Measurements from ENCODE around the gene MRPS15.

The MRPS15 gene

GRCh38 chr1:36420836-36421317 lies 43.3 kb downstream of the MRPS15 start:
- Histone ChIP-seq H3K27me3 (ENCODE audit: insufficient read depth, poor library complexity, severe bottlenecking) (no peaks in the 10 kb centered on the region), H3K27ac (replicated peaks) (peak overlapping the region; percentile 39), H3K4me3 (replicated peaks; ENCODE audit: insufficient read depth, low read length) (no peak overlapping the region)
- TF ChIP-seq GABPA (IDR thresholded peaks at IDR 0.05; ENCODE audit: low read depth): no peak
- TF ChIP-seq, protein P1, sequence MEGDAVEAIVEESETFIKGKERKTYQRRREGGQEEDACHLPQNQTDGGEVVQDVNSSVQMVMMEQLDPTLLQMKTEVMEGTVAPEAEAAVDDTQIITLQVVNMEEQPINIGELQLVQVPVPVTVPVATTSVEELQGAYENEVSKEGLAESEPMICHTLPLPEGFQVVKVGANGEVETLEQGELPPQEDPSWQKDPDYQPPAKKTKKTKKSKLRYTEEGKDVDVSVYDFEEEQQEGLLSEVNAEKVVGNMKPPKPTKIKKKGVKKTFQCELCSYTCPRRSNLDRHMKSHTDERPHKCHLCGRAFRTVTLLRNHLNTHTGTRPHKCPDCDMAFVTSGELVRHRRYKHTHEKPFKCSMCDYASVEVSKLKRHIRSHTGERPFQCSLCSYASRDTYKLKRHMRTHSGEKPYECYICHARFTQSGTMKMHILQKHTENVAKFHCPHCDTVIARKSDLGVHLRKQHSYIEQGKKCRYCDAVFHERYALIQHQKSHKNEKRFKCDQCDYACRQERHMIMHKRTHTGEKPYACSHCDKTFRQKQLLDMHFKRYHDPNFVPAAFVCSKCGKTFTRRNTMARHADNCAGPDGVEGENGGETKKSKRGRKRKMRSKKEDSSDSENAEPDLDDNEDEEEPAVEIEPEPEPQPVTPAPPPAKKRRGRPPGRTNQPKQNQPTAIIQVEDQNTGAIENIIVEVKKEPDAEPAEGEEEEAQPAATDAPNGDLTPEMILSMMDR (IDR thresholded peaks at IDR 0.05; ENCODE audit: insufficient read depth, low read length): peak; percentile 92
- peak; percentile 13; the same call in 1 of the 2 replicates for TF ChIP-seq SPI1 (IDR thresholded peaks at IDR 0.05; ENCODE audit: borderline replicate concordance, low read depth)
- TF ChIP-seq, protein P2, sequence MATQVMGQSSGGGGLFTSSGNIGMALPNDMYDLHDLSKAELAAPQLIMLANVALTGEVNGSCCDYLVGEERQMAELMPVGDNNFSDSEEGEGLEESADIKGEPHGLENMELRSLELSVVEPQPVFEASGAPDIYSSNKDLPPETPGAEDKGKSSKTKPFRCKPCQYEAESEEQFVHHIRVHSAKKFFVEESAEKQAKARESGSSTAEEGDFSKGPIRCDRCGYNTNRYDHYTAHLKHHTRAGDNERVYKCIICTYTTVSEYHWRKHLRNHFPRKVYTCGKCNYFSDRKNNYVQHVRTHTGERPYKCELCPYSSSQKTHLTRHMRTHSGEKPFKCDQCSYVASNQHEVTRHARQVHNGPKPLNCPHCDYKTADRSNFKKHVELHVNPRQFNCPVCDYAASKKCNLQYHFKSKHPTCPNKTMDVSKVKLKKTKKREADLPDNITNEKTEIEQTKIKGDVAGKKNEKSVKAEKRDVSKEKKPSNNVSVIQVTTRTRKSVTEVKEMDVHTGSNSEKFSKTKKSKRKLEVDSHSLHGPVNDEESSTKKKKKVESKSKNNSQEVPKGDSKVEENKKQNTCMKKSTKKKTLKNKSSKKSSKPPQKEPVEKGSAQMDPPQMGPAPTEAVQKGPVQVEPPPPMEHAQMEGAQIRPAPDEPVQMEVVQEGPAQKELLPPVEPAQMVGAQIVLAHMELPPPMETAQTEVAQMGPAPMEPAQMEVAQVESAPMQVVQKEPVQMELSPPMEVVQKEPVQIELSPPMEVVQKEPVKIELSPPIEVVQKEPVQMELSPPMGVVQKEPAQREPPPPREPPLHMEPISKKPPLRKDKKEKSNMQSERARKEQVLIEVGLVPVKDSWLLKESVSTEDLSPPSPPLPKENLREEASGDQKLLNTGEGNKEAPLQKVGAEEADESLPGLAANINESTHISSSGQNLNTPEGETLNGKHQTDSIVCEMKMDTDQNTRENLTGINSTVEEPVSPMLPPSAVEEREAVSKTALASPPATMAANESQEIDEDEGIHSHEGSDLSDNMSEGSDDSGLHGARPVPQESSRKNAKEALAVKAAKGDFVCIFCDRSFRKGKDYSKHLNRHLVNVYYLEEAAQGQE (IDR thresholded peaks at IDR 0.05; ENCODE audit: insufficient replicate concordance, low read depth): no peak
- TF ChIP-seq POLR2AphosphoS5 (IDR thresholded peaks at IDR 0.05; ENCODE audit: low read depth): no peak
- DNase-seq (ENCODE audit: low read depth in 1 of 2, low spot score in 1 of 2): peak; percentile 82 to 90

DNA sequence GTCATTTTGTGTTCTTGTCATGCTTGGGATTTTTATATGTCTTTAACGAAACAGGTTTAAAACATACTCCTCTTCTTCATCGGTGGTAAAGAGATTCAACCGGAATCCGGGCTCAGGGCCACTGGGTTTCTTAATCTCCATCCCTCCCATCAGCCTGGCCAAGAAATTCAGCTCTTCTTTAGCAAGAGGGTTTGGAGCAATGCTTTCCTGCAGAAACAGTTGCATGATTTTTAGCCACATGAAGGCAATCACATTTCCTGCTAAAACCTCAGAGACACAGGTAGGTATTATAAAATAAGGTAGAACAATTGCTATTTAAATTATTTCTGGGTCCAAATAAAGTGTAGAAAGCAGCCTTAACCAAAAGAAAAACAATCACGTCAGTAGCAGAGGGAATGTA lies 43.8 kb downstream of the MRPS15 start:
- Histone ChIP-seq H3K27ac (replicated peaks) (peak overlapping the region; percentile 39), H3K27me3 (ENCODE audit: insufficient read depth, poor library complexity, severe bottlenecking) (no peaks in the 10 kb centered on the region), H3K4me3 (replicated peaks; ENCODE audit: insufficient read depth, low read length) (no peak overlapping the region)
- TF ChIP-seq GABPA (IDR thresholded peaks at IDR 0.05; ENCODE audit: low read depth) (no peak; the same call in 1 of the 2 replicates), POLR2AphosphoS5 (IDR thresholded peaks at IDR 0.05; ENCODE audit: low read depth) (0 out of 2 replicates have a peak, but pooled peaks have one; percentile 36), SPI1 (IDR thresholded peaks at IDR 0.05; ENCODE audit: borderline replicate concordance, low read depth) (no peak)
- TF ChIP-seq, protein P2 (IDR thresholded peaks at IDR 0.05; ENCODE audit: insufficient replicate concordance, low read depth): peak; percentile 23
- TF ChIP-seq, protein P1 (IDR thresholded peaks at IDR 0.05; ENCODE audit: insufficient read depth, low read length): no peak
- peak in 1 of 2 experiments; percentile 59 for DNase-seq (ENCODE audit: low read depth in 1 of 2, low spot score in 1 of 2)

- no peak for TF ChIP-seq GABPA (IDR thresholded peaks at IDR 0.05; ENCODE audit: low read depth)
- TF ChIP-seq, protein P2 (IDR thresholded peaks at IDR 0.05; ENCODE audit: insufficient replicate concordance, low read depth): no peak
- TF ChIP-seq SPI1 (IDR thresholded peaks at IDR 0.05; ENCODE audit: borderline replicate concordance, low read depth): no peak
- no peak for TF ChIP-seq POLR2AphosphoS5 (IDR thresholded peaks at IDR 0.05; ENCODE audit: low read depth)
- TF ChIP-seq, protein P1 (IDR thresholded peaks at IDR 0.05; ENCODE audit: insufficient read depth, low read length): no peak
- H3K4me3 ChIP-seq (replicated peaks; ENCODE audit: insufficient read depth, low read length): no peak overlapping the region
- no peak overlapping the region for H3K27ac ChIP-seq (replicated peaks)
- DNase-seq (ENCODE audit: low read depth in 1 of 2, low spot score in 1 of 2): no peak
- no peaks in the 10 kb centered on the region for H3K27me3 ChIP-seq (ENCODE audit: insufficient read depth, poor library complexity, severe bottlenecking)
Observed at GRCh38 chr1:36419569-36419968, 44.6 kb downstream of the MRPS15 start.

Measured in HL-60 (cell line).